HepG2 (cell line): Measurements from ENCODE around the gene SERPINB7. TPM values are rescaled to one million over a fixed set of nuclear protein-coding genes. Genes with fewer than 3 reads are reported as not detected.

Experiments used
- ATAC-seq: fragments of 200-7000 bp; cut with Tn5 transposase; 3 replicates; pipeline ENCODE4 v1.9.1; 2020; ENCODE audit warnings: mild to moderate bottlenecking, moderate library complexity
- BruUV-seq: library from RNA; stranded (reverse); fragments of 400-500 nt; replicated peaks from 2 replicates; lab custom pipeline; 2021; lab: Mats Ljungman, UMichigan
- CTCF ChIA-PET: fragments of 300-600 bp; formaldehyde crosslinking; extraction: SDS; loops from one replicate; lab custom pipeline; 2021; ENCODE audit warnings: low total read pairs, inconsistent platforms, low intra/inter-chr PET ratio; lab: Yijun Ruan, JAX
- POLR2A ChIA-PET: fragments of 350-600 bp; sonication (Branson Sonifier 250); formaldehyde crosslinking; loops from one replicate; lab custom pipeline; 2020; ENCODE audit warnings: antibody characterized with exemption, inconsistent platforms; lab: Yijun Ruan, JAX
- DNase-seq: peaks from one replicate; pipeline ENCODE4 v3.0.0-alpha.2; 2015; ENCODE audit warnings: low spot score
- FAIRE-seq: peaks from 3 replicates; lab custom pipeline; 2011; peaks lifted over from hg19 to GRCh38; lab: Jason Lieb, UNC
- H2AFZ ChIP-seq: one replicate; pipeline ENCODE4 v1.6.1; 2011; ENCODE audit warnings: low read length, inconsistent platforms
- H3K27ac ChIP-seq: fragments of 300-600 bp; 3 replicates; pipeline ENCODE4 v1.8.0; 2011; ENCODE audit warnings: mixed run types, mild to moderate bottlenecking, mixed read lengths, low read length, inconsistent platforms; ENCODE audit not compliant: insufficient read depth; ENCODE audit errors: extremely low read length
- H3K27me3 ChIP-seq, 2 experiments: fragments of 200-600 bp in 1 of 2; 2 replicates in 1 of 2; 3 replicates in 1 of 2; pipeline versions ENCODE4 v1.6.0 to v1.8.0; 2011; ENCODE audit warnings: low read length in 2 of 2, mild to moderate bottlenecking in 2 of 2, moderate library complexity in 2 of 2, inconsistent platforms in 1 of 2; ENCODE audit not compliant: insufficient read depth in 2 of 2, control insufficient read depth in 1 of 2
- H3K36me3 ChIP-seq, 2 experiments: fragments of 200-600 bp in 1 of 2; replicated peaks in 1 of 2; 2 replicates in 1 of 2; 3 replicates in 1 of 2; pipeline versions ENCODE4 v1.5.1 to v1.8.0; 2011; ENCODE audit warnings: low read length in 2 of 2, inconsistent platforms in 1 of 2; ENCODE audit not compliant: insufficient read depth in 2 of 2, control insufficient read depth in 1 of 2
- H3K4me1 ChIP-seq: 2 replicates; pipeline ENCODE4 v1.5.1; 2012; ENCODE audit warnings: low read length, inconsistent platforms; ENCODE audit not compliant: insufficient read depth
- H3K4me2 ChIP-seq: 2 replicates; pipeline ENCODE4 v1.6.0; 2011; ENCODE audit warnings: low read depth, low read length, inconsistent platforms
- H3K4me3 ChIP-seq, 3 experiments: fragments of 200-600 bp in 1 of 3; sonication (generic), shearing (Covaris generic) in 1 of 3; replicated peaks in 1 of 3; 2 replicates each; pipeline ENCODE4 v1.5.1; 2011 to 2016; ENCODE audit warnings: low read length in 3 of 3, inconsistent platforms in 2 of 3, low read depth in 2 of 3, mild to moderate bottlenecking in 2 of 3, control low read depth in 1 of 3, mixed read lengths in 1 of 3; ENCODE audit not compliant: insufficient read depth in 1 of 3
- H3K79me2 ChIP-seq: one replicate; pipeline ENCODE4 v1.6.1; 2011; ENCODE audit warnings: low read length, inconsistent platforms; ENCODE audit not compliant: insufficient read depth
- H3K9ac ChIP-seq: 2 replicates; pipeline ENCODE4 v1.6.0; 2011; ENCODE audit warnings: mild to moderate bottlenecking, low read depth, low read length, inconsistent platforms; ENCODE audit not compliant: insufficient read depth
- H3K9me3 ChIP-seq: 2 replicates; pipeline ENCODE4 v1.5.1; 2012; ENCODE audit warnings: mild to moderate bottlenecking, low read length
- H4K20me1 ChIP-seq: 2 replicates; pipeline ENCODE4 v1.6.0; 2011; ENCODE audit warnings: inconsistent platforms, mild to moderate bottlenecking, low read length, moderate library complexity; ENCODE audit not compliant: insufficient read depth
- AHR ChIP-seq: IDR thresholded peaks from 2 replicates; pipeline ENCODE4 v1.6.1; 2018; ENCODE audit warnings: missing genetic modification reagents, missing compliant biosample characterization
- CBFB ChIP-seq: sonication (generic); formaldehyde crosslinking; IDR thresholded peaks from 2 replicates; pipeline ENCODE4 v1.4.0; 2020; ENCODE audit warnings: missing genetic modification reagents
- PCBP2 ChIP-seq: fragments of 200-400 bp; formaldehyde crosslinking; optimal IDR thresholded peaks from 2 replicates; pipeline ENCODE3; 2018; ENCODE audit warnings: low read length, low read depth; ENCODE audit not compliant: poor library complexity, severe bottlenecking
- RFXAP ChIP-seq: sonication (generic); formaldehyde crosslinking; IDR thresholded peaks from 2 replicates; pipeline ENCODE4 v1.4.0; 2020; ENCODE audit warnings: missing genetic modification reagents, borderline replicate concordance
- SP5 ChIP-seq: IDR thresholded peaks from 2 replicates; pipeline ENCODE4 v1.6.1; 2016; ENCODE audit warnings: low read depth, borderline replicate concordance
- TGIF2 ChIP-seq: IDR thresholded peaks from 2 replicates; pipeline ENCODE4 v1.6.1; 2016; ENCODE audit warnings: control low read depth, missing compliant biosample characterization
- U2AF2 ChIP-seq: fragments of 200-400 bp; formaldehyde crosslinking; IDR thresholded peaks from 2 replicates; pipeline ENCODE4 v1.6.1; 2017; ENCODE audit warnings: low read depth, mild to moderate bottlenecking, low read length
- ZNF792 ChIP-seq: IDR thresholded peaks from 2 replicates; pipeline ENCODE4 v1.6.1; 2016
- WGBS: methylation state at CpG from one replicate; pipeline ENCODE4 v1.1.6; 2017; ENCODE audit warnings: low lambda C conversion rate; 5-methylcytosine and 5-hydroxymethylcytosine counted together
- in situ Hi-C: cut with HindIII; loops from 2 replicates; pipeline ENCODE4 v1.10.0; 2017; ENCODE audit warnings: low pct_unique_long_range_greater_than_20kb; ENCODE audit not compliant: extremely low pct_ligation_motif_present
- intact Hi-C: fragments of 100-400 bp; cut with micrococcal nuclease; formaldehyde crosslinking; loops from one replicate; pipeline ENCODE4 v1.10.0; 2022; ENCODE audit not compliant: unreplicated experiment
- polyA plus RNA-seq, 8 experiments: library from polyadenylated mRNA; depleted of rRNA in 3 of 8; stranded (reverse) in 7 of 8; unstranded in 1 of 8; fragments of >200 nt; fragmentation: Illumina TruSeq in 4 of 8; extraction: Trizol in 4 of 8; gene quantifications; 2 replicates each; pipeline versions ENCODE4 v1.2.1 to v1.2.3, GENCODE V29; 2011 to 2016; ENCODE audit warnings: low read depth in 4 of 8, missing spikeins in 1 of 8, mixed read lengths in 1 of 8; ENCODE audit not compliant: insufficient read depth in 1 of 8
- total RNA-seq, 5 experiments: library from RNA; depleted of rRNA; stranded (reverse); fragments of >200 nt; fragmentation: Illumina TruSeq; extraction: Trizol; gene quantifications; 2 replicates each; pipeline ENCODE4 v1.2.3, GENCODE V29; 2016; ENCODE audit warnings: low read depth in 1 of 5
- TF ChIP-seq, protein P1 (sequence below): sonication (generic); formaldehyde crosslinking; IDR thresholded peaks from 2 replicates; pipeline ENCODE4 v1.4.0; 2020; ENCODE audit warnings: missing genetic modification reagents
- TF ChIP-seq, protein P2 (sequence below): sonication (generic); formaldehyde crosslinking; IDR thresholded peaks from 2 replicates; pipeline ENCODE4 v1.4.0; 2020; ENCODE audit warnings: mild to moderate bottlenecking, low read depth, missing genetic modification reagents
- TF ChIP-seq, protein P3 (sequence below): sonication (generic); formaldehyde crosslinking; IDR thresholded peaks from 2 replicates; pipeline ENCODE4 v1.5.0; 2020; ENCODE audit warnings: mild to moderate bottlenecking, missing genetic modification reagents, borderline replicate concordance
- TF ChIP-seq, protein P4 (sequence below): sonication (generic); formaldehyde crosslinking; IDR thresholded peaks from 2 replicates; pipeline ENCODE4 v1.5.0; 2020; ENCODE audit warnings: missing genetic modification reagents, mild to moderate bottlenecking, borderline replicate concordance

SERPINB7 gene
- total and polyA plus RNA-seq, 2 of the 13 experiments (the other 11 are each of a cell fraction or from before 2014, with no cell fraction given) = not detected

DNA sequence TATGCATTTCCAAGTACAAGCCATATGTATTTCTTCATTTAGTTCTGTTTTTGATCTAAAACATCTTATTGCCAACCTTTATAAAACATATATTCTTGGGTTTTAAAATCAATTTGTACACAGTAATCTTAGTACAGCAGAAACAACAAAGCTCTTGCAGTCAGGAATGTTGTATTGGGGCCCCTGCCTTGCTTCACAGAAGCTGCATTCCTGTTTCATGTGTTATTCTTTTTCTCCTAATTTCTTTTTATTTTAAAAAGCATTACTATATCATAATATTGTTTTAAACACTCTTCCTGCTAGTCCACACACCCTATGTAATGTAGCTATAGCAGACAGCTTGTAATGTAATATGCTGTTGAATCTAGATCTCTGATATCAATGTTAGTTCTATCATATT lies 24.0 kb downstream of the SERPINB7 start (continued):
- TF ChIP-seq, protein P1, sequence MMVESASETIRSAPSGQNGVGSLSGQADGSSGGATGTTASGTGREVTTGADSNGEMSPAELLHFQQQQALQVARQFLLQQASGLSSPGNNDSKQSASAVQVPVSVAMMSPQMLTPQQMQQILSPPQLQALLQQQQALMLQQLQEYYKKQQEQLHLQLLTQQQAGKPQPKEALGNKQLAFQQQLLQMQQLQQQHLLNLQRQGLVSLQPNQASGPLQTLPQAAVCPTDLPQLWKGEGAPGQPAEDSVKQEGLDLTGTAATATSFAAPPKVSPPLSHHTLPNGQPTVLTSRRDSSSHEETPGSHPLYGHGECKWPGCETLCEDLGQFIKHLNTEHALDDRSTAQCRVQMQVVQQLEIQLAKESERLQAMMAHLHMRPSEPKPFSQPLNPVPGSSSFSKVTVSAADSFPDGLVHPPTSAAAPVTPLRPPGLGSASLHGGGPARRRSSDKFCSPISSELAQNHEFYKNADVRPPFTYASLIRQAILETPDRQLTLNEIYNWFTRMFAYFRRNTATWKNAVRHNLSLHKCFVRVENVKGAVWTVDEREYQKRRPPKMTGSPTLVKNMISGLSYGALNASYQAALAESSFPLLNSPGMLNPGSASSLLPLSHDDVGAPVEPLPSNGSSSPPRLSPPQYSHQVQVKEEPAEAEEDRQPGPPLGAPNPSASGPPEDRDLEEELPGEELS = no peak
- TF ChIP-seq, protein P2, sequence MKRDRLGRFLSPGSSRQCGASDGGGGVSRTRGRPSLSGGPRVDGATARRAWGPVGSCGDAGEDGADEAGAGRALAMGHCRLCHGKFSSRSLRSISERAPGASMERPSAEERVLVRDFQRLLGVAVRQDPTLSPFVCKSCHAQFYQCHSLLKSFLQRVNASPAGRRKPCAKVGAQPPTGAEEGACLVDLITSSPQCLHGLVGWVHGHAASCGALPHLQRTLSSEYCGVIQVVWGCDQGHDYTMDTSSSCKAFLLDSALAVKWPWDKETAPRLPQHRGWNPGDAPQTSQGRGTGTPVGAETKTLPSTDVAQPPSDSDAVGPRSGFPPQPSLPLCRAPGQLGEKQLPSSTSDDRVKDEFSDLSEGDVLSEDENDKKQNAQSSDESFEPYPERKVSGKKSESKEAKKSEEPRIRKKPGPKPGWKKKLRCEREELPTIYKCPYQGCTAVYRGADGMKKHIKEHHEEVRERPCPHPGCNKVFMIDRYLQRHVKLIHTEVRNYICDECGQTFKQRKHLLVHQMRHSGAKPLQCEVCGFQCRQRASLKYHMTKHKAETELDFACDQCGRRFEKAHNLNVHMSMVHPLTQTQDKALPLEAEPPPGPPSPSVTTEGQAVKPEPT = no peak
- TF ChIP-seq RFXAP = no peak
- TF ChIP-seq CBFB (CRISPR knock-in tag) = no peak

DNA sequence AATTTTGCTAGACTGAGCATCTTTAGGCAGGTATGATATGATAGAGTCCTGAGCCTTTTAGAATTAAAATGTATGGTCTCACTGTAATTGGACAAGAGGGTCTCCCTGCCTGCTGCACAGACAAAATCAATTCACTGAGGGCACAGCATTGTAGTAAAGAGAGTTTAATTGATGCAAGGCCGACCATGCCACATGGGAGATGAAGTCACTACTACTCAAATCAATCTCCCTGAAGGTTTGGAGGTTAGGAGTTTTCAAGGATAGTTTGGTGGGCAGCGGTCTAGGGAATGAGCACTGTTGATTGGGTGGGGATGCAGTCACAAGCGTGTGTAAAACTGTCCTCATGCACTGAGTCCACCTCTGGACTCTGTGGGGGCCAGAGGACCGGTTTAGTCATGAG lies 26.1 kb downstream of the SERPINB7 start:
- Histone ChIP-seq H3K9me3 (no peaks in the 10 kb centered on the region), H4K20me1 (no peaks in the 10 kb centered on the region), H3K4me1 (no peaks in the 10 kb centered on the region), H3K79me2 (no peaks in the 10 kb centered on the region), H2AFZ (no peak overlapping the region), H3K36me3 (no peaks in the 10 kb centered on the region), H3K9ac (no peak overlapping the region), H3K27me3 (no peaks in the 10 kb centered on the region), H3K4me3 (no peak overlapping the region), H3K4me2 (no peak overlapping the region), H3K27ac (no peak overlapping the region)
- intact Hi-C loops = no loop called here
- DNase-seq (no peak), ATAC-seq (no peak), FAIRE-seq (no peak)
- in situ Hi-C loops = no loop called here
- ChIA-PET POLR2A (no interaction called here), CTCF (no interaction called here)
- TF ChIP-seq TGIF2 (CRISPR knock-in tag) (no peak), SP5 (CRISPR knock-in tag) (no peak), PCBP2 (no peak), ZNF792 (CRISPR knock-in tag) (no peak), U2AF2 (no peak), AHR (CRISPR knock-in tag) (no peak)
- TF ChIP-seq, protein P3, sequence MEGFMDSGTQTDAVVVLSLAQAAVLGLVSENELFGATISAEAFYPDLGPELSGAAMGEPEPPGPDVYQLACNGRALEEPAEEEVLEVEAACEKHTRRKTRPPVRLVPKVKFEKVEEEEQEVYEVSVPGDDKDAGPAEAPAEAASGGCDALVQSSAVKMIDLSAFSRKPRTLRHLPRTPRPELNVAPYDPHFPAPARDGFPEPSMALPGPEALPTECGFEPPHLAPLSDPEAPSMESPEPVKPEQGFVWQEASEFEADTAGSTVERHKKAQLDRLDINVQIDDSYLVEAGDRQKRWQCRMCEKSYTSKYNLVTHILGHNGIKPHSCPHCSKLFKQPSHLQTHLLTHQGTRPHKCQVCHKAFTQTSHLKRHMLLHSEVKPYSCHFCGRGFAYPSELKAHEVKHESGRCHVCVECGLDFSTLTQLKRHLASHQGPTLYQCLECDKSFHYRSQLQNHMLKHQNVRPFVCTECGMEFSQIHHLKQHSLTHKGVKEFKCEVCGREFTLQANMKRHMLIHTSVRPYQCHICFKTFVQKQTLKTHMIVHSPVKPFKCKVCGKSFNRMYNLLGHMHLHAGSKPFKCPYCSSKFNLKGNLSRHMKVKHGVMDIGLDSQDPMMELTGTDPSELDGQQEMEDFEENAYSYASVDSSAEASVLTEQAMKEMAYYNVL (CRISPR knock-in tag) = no peak
- TF ChIP-seq, protein P4, sequence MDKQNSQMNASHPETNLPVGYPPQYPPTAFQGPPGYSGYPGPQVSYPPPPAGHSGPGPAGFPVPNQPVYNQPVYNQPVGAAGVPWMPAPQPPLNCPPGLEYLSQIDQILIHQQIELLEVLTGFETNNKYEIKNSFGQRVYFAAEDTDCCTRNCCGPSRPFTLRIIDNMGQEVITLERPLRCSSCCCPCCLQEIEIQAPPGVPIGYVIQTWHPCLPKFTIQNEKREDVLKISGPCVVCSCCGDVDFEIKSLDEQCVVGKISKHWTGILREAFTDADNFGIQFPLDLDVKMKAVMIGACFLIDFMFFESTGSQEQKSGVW (CRISPR knock-in tag) = no peak
- WGBS = 6% methylated on average over 4 of the region's 4 CpGs
- no TSS peak for BruUV-seq
